AG08395 (cell line): ENCODE results near the gene KRTAP6-1.

ENCODE experiments used
- DNase-seq: peaks from one replicate; pipeline ENCODE4 v3.0.0; 2012; ENCODE audit warnings: mixed read lengths, low spot score

Gene KRTAP6-1

GRCh38 chr21:30613836-30614235 is at the start of gene KRTAP6-1:
Gene KRTAP6-1 (minus strand): TSS chr21:30613930. CDS start chr21:30613904, 26 bp downstream.
- DNase-seq: no peak

GRCh38 chr21:30652891-30653290 is 39.2 kb upstream of the KRTAP6-1 start:
- no peak for DNase-seq

DNA sequence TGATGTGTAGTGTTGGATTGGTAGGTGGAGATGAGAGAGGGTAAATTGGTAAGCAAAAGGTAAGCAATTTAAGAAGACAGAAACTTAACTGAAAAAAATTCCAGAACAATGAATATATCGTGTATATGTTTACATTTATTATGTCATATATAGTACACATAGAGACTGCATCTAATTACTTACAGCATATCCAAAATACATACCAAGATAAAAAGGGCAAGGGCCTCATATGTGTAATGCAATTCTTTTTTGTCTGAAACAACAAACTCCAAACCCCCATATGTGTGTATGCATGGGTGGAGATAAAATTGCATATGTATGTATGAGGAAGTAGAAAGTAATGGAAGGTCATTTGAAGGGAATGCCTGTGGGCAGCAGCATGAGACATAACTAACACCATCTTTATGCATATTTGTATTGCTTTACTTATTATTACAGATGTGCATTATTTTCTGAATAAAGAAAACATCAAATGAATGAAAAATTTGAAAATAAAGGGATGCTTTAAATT is 33.2 kb upstream of the KRTAP6-1 start:
- DNase-seq: no peak

- no peak for DNase-seq
Observed at GRCh38 chr21:30642564-30642963, 28.8 kb upstream of the KRTAP6-1 start, which contains the start of gene KRTAP20-3. Gene KRTAP20-3 (plus strand): TSS chr21:30642864.

- DNase-seq: no peak
Observed at GRCh38 chr21:30638686-30639085, 25.0 kb upstream of the KRTAP6-1 start.

- DNase-seq: no peak
Observed at GRCh38 chr21:30634906-30635305, 21.2 kb upstream of the KRTAP6-1 start, which contains the start of gene KRTAP20-2. Gene KRTAP20-2 (plus strand): TSS chr21:30635206. CDS start chr21:30635264, 58 bp downstream.

DNA sequence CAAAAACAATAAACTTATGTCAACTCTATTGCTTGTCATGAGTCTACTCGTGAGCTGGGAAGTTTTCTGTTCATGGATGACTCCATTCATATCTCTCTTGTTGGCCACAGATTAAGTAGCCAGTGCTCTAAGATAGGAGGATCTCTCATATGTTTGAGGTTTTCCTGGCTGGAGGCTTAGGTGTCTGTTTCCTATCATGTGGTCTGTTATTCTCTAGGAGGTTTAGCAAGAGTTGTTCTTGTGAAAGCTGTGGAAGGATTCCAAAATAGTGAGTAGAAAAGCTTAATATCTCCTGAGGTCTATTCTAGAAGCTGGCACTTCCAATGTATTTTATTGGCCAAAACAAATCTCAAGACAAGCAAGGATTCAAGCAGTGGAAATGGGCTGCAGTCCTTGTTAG is 15.5 kb upstream of the KRTAP6-1 start:
- DNase-seq: no peak

- DNase-seq: no peak
Observed at GRCh38 chr21:30628109-30628508, 14.4 kb upstream of the KRTAP6-1 start.

- DNase-seq: no peak
Observed at GRCh38 chr21:30625449-30626165, 11.9 kb upstream of the KRTAP6-1 start.

DNA sequence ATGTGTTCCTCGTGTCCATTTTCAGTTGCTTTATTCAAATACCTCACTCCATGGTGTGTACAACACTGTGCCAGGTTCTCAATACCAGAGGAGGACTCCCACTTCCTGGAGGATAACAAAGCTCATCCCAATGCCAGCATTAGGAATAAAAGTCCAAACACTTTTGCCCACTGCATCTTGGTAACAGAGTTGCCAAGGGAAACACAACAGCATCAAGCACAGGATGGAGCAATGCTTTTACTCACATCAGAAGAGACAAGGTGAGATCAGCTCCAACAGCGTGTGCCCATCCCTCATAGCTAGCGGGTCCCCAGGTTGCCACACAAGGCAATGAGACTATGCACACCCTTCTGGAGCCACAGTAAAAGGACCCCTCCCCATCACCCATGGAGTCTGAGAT is 9.6 kb upstream of the KRTAP6-1 start:
- DNase-seq: no peak

DNA sequence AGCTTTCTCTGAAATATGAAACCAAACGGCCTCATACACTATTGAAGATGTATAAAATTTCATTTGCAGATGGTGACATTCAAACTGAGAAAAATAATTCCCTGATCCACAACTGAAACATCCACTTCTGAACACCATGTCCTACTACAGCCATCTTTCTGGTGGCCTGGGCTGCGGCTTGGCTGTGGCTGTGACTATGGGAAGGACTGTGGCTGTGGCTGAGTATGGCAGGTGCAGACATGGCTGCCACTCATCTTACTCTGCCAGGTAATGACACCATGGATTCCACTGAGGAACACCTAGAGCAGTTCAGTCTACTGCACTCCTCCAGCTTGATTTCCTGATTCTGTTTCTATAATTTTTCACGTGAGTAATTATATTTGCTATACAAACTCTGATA is 6.8 kb upstream of the KRTAP6-1 start, which contains the start of gene KRTAP20-4:
Gene KRTAP20-4 (plus strand): TSS at position 106 of the 400 bp plus-strand sequence.
- DNase-seq: no peak

DNA sequence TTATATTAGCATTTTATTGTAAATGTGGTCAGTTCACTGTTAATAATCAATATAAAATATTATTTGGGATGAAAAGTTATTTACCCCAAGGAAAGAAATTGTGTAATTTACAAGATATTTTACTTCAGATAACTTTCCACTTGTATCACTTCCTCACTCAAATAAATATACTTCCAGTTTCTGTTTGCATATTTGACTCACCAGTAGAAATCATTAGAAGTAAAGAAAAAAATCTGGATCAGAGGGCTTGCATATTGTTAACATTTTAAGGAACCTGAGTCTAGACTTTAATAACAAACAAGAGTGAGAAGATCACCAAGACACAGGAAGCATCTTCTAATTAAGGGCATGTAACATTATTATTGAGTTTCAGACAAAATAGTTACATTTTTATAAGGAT is 6.3 kb upstream of the KRTAP6-1 start:
- no peak for DNase-seq

GRCh38 chr21:30616125-30616524 is 2.4 kb upstream of the KRTAP6-1 start, which contains the start of gene KRTAP20-1:
Gene KRTAP20-1 (plus strand): TSS chr21:30616425. CDS start chr21:30616455, 30 bp downstream.
- DNase-seq: no peak

DNA sequence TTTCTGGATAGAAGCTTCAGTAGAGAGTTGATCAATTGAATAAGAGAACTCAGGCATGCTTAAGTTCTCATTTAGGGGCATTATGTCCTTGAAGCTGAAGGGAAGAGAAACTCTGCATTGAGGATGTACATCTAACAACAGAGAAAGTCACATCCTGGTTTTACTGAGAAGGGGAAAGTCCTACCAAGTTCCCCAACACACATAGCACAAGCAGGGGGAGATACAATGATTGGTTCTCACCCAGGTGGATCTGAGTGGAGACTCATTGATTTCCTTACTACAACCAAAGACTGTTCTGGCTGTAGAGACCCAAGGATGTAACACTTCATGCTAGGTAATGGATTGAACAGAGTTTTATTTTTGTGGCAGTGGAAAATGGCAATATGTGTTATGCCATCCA is 1.5 kb upstream of the KRTAP6-1 start:
- DNase-seq: no peak

DNA sequence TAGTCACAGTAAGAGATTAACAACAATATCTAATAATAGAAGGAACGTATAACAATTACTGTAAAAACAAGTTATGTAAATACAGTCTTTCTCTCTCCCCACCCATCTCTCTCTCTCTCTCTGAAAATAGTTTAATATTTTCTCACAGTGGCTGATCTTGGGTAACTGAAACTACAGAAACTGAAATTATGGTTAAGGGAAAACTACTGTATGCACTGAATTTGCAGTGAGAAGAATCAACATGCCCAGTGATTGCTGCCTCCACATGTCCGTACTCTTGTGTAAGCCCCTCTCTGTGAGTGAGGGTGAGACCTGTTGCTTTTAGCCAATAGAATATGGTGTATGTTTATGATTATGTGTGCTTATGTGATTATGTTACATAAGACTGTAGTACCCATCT is 1.6 kb downstream of the KRTAP6-1 start:
- DNase-seq: no peak

DNA sequence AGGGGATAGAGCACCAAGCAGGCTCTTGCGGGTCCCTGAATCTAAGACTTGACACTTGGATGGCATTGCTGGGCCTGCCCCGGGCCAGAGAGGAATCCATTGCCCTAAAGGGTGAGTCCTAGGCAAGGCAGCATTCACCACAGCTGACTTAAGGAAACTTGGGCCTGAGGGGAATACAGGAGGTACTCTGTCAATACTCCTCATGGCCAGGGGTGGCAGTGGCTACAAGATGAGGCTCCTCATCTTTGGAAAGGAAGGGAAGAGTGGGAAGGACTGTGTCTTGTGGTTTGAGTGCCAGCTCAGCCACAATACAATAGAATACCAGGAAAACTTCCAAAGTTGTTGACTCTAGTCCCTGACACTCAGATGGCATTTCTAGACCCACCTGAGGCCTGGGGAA is 7.8 kb downstream of the KRTAP6-1 start:
- DNase-seq: no peak

DNA sequence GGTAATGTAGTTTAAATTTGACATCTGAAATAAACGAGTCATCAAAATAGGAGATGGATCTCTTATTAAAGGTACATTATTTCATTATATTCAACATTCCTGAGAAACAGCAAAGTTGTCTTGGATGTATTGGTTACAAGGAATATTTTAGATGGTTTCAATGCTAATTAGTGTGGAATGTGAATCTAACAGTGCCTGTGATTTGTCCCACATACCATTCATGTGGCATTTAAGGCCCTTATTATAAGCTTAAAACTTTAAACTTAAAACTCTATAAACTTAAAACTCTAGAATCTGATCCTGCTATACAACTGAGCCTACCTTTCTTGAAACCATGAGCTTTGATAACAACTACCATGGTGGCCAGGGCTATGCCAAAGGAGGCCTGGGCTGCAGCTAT is 12.9 kb downstream of the KRTAP6-1 start, which contains the start of gene KRTAP22-1:
Gene KRTAP22-1 (plus strand): TSS at position 301 of the 400 bp plus-strand sequence.
- no peak for DNase-seq

DNA sequence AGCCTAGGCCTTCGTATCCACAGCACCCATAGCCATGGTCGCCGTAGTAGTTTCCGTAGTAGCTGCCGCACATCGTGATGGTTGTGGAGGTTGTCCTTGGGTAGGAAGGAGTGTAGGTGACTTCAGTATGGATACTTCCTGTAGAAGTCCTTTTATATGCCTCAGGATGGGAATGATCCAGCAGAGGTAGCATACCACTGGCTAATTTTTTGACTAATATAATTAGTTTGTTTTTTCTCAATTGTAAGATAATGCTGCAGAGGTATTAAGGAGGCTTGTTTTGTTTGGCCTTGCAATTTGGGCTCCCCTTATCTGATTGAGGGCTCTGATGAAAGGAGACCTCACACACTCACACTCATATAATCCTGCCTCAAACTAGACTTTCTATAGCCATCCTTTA is 14.9 kb downstream of the KRTAP6-1 start, which contains the start of gene KRTAP6-2:
Gene KRTAP6-2 (minus strand): TSS at position 101 of the 400 bp plus-strand sequence. CDS start 28 bp downstream, at position 73.
- DNase-seq: no peak

DNA sequence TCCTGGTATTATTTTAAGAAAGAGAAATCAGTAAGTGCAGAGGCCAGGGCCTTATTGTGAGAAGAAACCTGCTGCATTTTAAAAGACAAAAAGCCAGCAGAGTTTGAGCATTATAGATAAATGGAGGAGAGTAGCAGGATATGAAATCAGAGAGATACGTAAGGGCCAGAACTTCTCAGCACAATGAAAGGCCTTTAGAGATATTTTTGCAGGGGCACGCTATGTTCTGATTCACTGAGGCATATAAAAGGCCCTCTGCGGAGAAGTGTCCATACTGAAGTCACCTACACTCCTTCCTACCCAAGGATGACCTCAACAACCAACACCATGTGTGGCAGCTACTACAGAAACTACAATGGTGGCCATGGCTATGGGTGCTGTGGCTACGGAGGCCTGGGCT is 21.6 kb downstream of the KRTAP6-1 start, which contains the start of gene KRTAP6-3:
Gene KRTAP6-3 (plus strand): TSS at position 301 of the 400 bp plus-strand sequence. CDS start 6 bp downstream, at position 307.
- no peak for DNase-seq

- DNase-seq: no peak
Observed at GRCh38 chr21:30590297-30590696, 23.4 kb downstream of the KRTAP6-1 start, which contains the start of gene KRTAP22-2. Gene KRTAP22-2 (minus strand): TSS chr21:30590397.

- DNase-seq: no peak
Observed at GRCh38 chr21:30582870-30583269, 30.9 kb downstream of the KRTAP6-1 start.

DNA sequence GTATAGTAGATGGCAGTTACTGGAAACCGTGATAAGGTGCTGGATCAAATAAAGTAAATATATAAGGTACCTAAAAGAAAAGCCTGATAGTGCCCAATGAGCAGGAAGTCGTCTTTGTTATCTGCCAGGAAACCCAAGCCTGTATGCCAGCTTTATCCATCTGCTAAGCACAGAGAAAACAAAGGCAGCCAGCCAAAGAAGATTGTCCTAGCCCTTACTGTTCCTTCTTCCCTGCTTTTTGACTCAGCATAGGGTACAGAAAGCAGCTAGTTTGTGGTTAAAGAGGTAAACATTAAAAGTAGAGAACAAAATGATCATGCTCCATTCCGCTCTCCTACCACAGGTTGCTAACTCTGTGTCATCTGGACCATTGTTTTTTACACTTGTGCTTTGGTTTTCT is 33.6 kb downstream of the KRTAP6-1 start:
- DNase-seq: no peak

DNA sequence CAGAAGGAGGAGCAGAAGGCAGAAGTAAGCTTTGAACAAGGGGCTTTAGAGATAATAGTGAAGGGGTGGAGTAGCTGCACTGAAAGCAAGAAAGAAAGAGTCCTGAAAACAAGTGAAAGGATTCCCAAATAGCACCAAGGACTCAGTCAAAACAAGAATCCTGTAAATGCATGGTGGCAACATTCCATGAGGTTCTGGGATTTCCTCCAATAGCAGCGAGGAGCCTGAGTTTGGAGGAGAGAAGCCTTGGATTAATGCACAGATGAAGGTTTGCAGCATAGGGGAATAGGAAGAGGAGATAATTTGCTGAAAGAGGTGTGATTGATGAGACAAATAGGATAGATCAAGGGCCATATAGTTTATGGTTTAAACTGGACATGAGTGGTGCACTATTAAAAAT is 34.4 kb downstream of the KRTAP6-1 start:
- DNase-seq: no peak
